SU-DHL-6 (cell line): ENCODE data around the gene CACNA2D1.

ENCODE experiments used
- EZH2phosphoT487 ChIP-seq: fragments of 200-600 bp; sonication (generic), shearing (Covaris generic); conservative IDR thresholded peaks from 2 replicates; pipeline ENCODE4 v1.6.1; 2018; ENCODE audit warnings: mild to moderate bottlenecking, antibody characterized with exemption, low read length, moderate library complexity, mixed read lengths
- TF ChIP-seq, protein P1 (sequence below): fragments of 200-600 bp; sonication (generic); IDR thresholded peaks from one replicate; pipeline ENCODE4 v1.5.1; 2017; ENCODE audit warnings: antibody characterized with exemption, mild to moderate bottlenecking, low read length, moderate library complexity; ENCODE audit not compliant: insufficient read depth, poor library complexity, severe bottlenecking

DNA sequence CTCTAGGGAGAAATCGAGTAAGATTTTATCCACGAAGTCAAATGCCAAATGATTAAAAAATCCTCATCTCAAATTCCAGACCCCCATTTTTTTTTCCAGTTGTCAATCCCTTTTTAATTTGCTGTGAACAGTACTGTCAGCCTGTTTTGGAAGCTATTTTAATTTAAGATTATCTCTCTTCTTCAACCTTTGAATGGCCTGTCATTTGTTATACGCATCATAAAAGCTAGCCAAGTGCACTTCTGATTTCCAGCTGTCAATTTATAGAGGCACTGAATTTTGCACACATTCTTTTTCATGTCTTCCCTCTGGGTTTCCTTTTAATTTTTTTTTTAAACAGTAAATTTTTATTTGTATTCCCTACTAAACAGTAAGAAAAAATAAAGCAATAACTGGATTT is 337.4 kb downstream of the CACNA2D1 start:
- TF ChIP-seq, protein P1, sequence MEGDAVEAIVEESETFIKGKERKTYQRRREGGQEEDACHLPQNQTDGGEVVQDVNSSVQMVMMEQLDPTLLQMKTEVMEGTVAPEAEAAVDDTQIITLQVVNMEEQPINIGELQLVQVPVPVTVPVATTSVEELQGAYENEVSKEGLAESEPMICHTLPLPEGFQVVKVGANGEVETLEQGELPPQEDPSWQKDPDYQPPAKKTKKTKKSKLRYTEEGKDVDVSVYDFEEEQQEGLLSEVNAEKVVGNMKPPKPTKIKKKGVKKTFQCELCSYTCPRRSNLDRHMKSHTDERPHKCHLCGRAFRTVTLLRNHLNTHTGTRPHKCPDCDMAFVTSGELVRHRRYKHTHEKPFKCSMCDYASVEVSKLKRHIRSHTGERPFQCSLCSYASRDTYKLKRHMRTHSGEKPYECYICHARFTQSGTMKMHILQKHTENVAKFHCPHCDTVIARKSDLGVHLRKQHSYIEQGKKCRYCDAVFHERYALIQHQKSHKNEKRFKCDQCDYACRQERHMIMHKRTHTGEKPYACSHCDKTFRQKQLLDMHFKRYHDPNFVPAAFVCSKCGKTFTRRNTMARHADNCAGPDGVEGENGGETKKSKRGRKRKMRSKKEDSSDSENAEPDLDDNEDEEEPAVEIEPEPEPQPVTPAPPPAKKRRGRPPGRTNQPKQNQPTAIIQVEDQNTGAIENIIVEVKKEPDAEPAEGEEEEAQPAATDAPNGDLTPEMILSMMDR: no peak
- no peak for TF ChIP-seq EZH2phosphoT487
